ENCODE measurements around the gene ASB4.

Gene ASB4

GRCh38 chr7:95553939-95554338 is 68.2 kb downstream of the ASB4 start:
- Histone ChIP-seq H2AFZ (ENCODE audit: low read length, unreplicated experiment) (no peak overlapping the region), H3K4me1 (ENCODE audit: control insufficient read depth, insufficient read depth, low read length, unreplicated experiment) (peaks cover 19% of the 10 kb centered on the region), H3K4me3 (ENCODE audit: low read depth, low read length) (no peak overlapping the region), H3K36me3 (ENCODE audit: insufficient read depth, low read length) (no peaks in the 10 kb centered on the region), H3K27ac (ENCODE audit: low read depth, low read length) (no peak overlapping the region), H3K27me3 (ENCODE audit: insufficient read depth, low read length) (no peaks in the 10 kb centered on the region), H3K79me2 (ENCODE audit: control insufficient read depth, insufficient read depth, low read length, unreplicated experiment) (no peaks in the 10 kb centered on the region)

DNA sequence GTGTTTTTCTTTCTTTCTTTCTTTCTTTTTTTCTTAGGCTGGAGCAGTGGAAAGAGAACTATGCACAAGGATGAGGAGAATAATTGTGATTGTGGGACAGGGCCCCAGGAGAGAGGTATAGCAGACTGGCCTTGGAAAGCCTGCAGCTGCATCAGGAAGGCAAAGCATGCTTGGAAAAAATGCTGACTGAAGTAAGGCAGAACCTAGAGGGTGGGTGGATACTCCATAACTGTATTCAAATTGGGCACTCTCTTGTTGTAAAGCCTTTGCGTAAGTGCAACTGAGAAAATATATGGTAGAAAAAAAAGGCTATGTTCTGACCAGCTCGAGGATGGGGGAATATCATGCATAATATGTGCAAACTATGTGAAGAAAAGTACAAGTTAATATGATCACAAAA is 71.0 kb downstream of the ASB4 start:
- Histone ChIP-seq H3K4me1 (ENCODE audit: control insufficient read depth, insufficient read depth, low read length, unreplicated experiment) (no peaks in the 10 kb centered on the region), H3K79me2 (ENCODE audit: control insufficient read depth, insufficient read depth, low read length, unreplicated experiment) (no peaks in the 10 kb centered on the region), H3K27ac (ENCODE audit: low read depth, low read length) (no peak overlapping the region), H3K36me3 (ENCODE audit: insufficient read depth, low read length) (no peaks in the 10 kb centered on the region), H3K4me3 (ENCODE audit: low read depth, low read length) (no peak overlapping the region), H2AFZ (ENCODE audit: low read length, unreplicated experiment) (no peak overlapping the region), H3K27me3 (ENCODE audit: insufficient read depth, low read length) (no peaks in the 10 kb centered on the region)

DNA sequence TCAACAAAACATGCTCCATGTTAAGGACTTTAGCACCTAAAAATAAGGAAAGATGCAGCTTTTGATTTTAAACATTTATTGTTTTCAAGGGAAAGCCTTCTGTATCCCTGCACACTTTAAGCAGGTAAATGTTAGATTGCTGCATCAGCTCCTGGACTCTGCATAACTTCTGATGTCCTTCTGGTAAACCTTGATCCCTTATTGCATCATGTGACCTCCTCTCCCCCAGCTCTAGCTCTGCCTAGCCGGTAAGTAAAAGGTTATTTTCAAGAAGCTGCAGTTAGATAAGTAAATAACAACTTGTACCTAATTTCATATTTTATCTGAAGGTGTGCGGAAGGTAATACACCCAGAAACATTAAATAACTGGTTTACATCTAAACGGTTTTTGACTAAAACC is 73.1 kb downstream of the ASB4 start:
- no peak overlapping the region for H2AFZ ChIP-seq (ENCODE audit: low read length, unreplicated experiment)
- no peaks in the 10 kb centered on the region for H3K4me1 ChIP-seq (ENCODE audit: control insufficient read depth, insufficient read depth, low read length, unreplicated experiment)
- H3K27ac ChIP-seq (ENCODE audit: low read depth, low read length) = no peak overlapping the region
- H3K79me2 ChIP-seq (ENCODE audit: control insufficient read depth, insufficient read depth, low read length, unreplicated experiment) = no peaks in the 10 kb centered on the region
- H3K4me3 ChIP-seq (ENCODE audit: low read depth, low read length) = no peak overlapping the region
- H3K36me3 ChIP-seq (ENCODE audit: insufficient read depth, low read length) = no peaks in the 10 kb centered on the region
- no peaks in the 10 kb centered on the region for H3K27me3 ChIP-seq (ENCODE audit: insufficient read depth, low read length)

DNA sequence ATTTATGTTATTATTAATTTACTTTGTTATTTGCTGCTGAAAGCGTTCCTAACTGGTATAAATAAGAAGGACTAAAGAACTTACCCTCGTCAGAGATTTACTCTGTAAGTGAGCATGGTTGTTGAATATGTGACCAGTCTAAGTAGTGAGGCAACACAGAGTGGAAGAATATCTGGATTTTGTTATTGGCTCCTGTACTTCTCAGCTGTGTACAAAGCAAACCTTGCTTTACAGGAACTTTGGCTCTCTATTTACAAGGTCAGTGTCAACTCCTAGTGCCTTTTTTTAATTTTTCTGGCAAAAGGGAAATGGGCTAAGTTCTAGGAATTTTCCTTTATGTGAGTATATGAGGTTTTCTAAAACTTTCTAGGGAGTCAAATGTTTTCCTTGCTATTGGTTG is 74.9 kb downstream of the ASB4 start:
- H3K27ac ChIP-seq (ENCODE audit: low read depth, low read length) = no peak overlapping the region
- H3K36me3 ChIP-seq (ENCODE audit: insufficient read depth, low read length) = no peaks in the 10 kb centered on the region
- no peaks in the 10 kb centered on the region for H3K27me3 ChIP-seq (ENCODE audit: insufficient read depth, low read length)
- H3K79me2 ChIP-seq (ENCODE audit: control insufficient read depth, insufficient read depth, low read length, unreplicated experiment) = no peaks in the 10 kb centered on the region
- H2AFZ ChIP-seq (ENCODE audit: low read length, unreplicated experiment) = no peak overlapping the region
- H3K4me3 ChIP-seq (ENCODE audit: low read depth, low read length) = no peak overlapping the region
- H3K4me1 ChIP-seq (ENCODE audit: control insufficient read depth, insufficient read depth, low read length, unreplicated experiment) = no peaks in the 10 kb centered on the region

DNA sequence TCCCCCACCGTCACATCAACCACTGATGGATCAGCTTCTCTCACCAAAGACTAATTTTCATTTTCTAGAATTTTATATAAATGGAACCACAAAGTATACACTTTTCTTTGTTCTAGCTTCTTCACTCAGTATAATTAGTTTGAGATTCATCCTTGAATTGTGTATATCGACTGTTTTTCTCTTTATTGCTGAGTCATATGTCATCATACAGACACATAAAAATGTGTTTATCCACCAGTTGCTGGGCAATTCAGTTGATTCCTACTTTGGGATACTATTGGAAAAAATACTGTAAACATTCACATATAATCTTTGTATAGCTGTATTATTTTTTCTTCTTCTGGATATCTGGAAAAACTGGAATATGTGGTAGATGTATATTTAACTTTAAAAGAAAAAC is 84.0 kb downstream of the ASB4 start:
- Histone ChIP-seq H3K79me2 (ENCODE audit: control insufficient read depth, insufficient read depth, low read length, unreplicated experiment) (no peaks in the 10 kb centered on the region), H3K4me3 (ENCODE audit: low read depth, low read length) (no peak overlapping the region), H3K36me3 (ENCODE audit: insufficient read depth, low read length) (no peaks in the 10 kb centered on the region), H3K27ac (ENCODE audit: low read depth, low read length) (no peak overlapping the region), H3K4me1 (ENCODE audit: control insufficient read depth, insufficient read depth, low read length, unreplicated experiment) (no peaks in the 10 kb centered on the region), H2AFZ (ENCODE audit: low read length, unreplicated experiment) (no peak overlapping the region), H3K27me3 (ENCODE audit: insufficient read depth, low read length) (no peaks in the 10 kb centered on the region)

GRCh38 chr7:95577137-95577536 is 91.4 kb downstream of the ASB4 start:
- H2AFZ ChIP-seq (ENCODE audit: low read length, unreplicated experiment) = no peak overlapping the region
- no peaks in the 10 kb centered on the region for H3K4me1 ChIP-seq (ENCODE audit: control insufficient read depth, insufficient read depth, low read length, unreplicated experiment)
- no peaks in the 10 kb centered on the region for H3K36me3 ChIP-seq (ENCODE audit: insufficient read depth, low read length)
- H3K27me3 ChIP-seq (ENCODE audit: insufficient read depth, low read length) = no peaks in the 10 kb centered on the region
- no peak overlapping the region for H3K27ac ChIP-seq (ENCODE audit: low read depth, low read length)
- H3K79me2 ChIP-seq (ENCODE audit: control insufficient read depth, insufficient read depth, low read length, unreplicated experiment) = no peaks in the 10 kb centered on the region
- no peak overlapping the region for H3K4me3 ChIP-seq (ENCODE audit: low read depth, low read length)

- Histone ChIP-seq H3K27ac (ENCODE audit: low read depth, low read length) (no peak overlapping the region), H3K27me3 (ENCODE audit: insufficient read depth, low read length) (no peaks in the 10 kb centered on the region)
These were observed 92.6 kb downstream of the ASB4 start for GRCh38 chr7:95578299-95578855.

DNA sequence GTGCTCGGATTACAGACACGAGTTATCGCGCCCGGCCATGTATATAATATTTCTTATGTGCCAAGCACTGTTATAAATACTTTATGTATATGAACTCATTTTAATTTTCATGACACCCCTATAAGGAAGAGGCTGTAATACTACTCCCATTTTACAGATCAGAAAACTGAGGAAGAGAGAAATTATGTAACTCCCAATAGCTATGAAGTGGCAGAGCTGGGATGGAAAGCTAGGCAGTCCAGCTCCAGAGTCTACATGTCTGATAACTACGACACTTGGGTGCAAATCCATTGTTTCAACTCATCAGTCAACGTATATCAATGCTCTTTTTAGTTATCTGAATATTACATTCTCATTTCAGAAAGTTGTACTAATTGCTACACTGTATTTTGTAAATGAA is 93.6 kb downstream of the ASB4 start:
- Histone ChIP-seq H3K4me1 (ENCODE audit: control insufficient read depth, insufficient read depth, low read length, unreplicated experiment) (no peaks in the 10 kb centered on the region), H3K27me3 (ENCODE audit: insufficient read depth, low read length) (no peaks in the 10 kb centered on the region), H3K36me3 (ENCODE audit: insufficient read depth, low read length) (no peaks in the 10 kb centered on the region)

More at GRCh38 chr7:95578299-95578855, 92.6 kb downstream of the ASB4 start:
- no peak overlapping the region for H2AFZ ChIP-seq (ENCODE audit: low read length, unreplicated experiment)
- H3K4me1 ChIP-seq (ENCODE audit: control insufficient read depth, insufficient read depth, low read length, unreplicated experiment) = no peaks in the 10 kb centered on the region
- no peak overlapping the region for H3K4me3 ChIP-seq (ENCODE audit: low read depth, low read length)
- no peaks in the 10 kb centered on the region for H3K36me3 ChIP-seq (ENCODE audit: insufficient read depth, low read length)
- H3K79me2 ChIP-seq (ENCODE audit: control insufficient read depth, insufficient read depth, low read length, unreplicated experiment) = no peaks in the 10 kb centered on the region

DNA sequence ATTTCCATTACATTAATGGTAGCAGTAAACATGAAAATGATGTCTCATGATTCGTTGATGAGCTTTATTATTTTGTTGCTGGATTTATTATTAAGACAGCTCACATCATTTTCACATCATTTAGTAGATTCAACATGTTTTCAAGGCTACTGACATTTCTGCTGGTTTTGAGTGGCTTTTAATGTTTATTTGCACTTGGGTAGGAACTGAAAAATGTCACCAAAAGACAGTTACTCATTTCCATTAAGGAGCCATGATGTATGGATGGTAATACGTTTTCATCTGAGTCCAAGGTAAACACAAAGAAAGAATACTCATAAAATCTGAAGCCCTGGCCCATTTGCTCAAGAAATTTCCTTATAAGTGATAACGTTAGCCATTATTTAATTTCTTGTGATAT is 95.7 kb downstream of the ASB4 start:
- Histone ChIP-seq H2AFZ (ENCODE audit: low read length, unreplicated experiment) (no peak overlapping the region), H3K27me3 (ENCODE audit: insufficient read depth, low read length) (no peaks in the 10 kb centered on the region), H3K4me1 (ENCODE audit: control insufficient read depth, insufficient read depth, low read length, unreplicated experiment) (no peaks in the 10 kb centered on the region), H3K27ac (ENCODE audit: low read depth, low read length) (no peak overlapping the region), H3K36me3 (ENCODE audit: insufficient read depth, low read length) (no peaks in the 10 kb centered on the region), H3K4me3 (ENCODE audit: low read depth, low read length) (no peak overlapping the region), H3K79me2 (ENCODE audit: control insufficient read depth, insufficient read depth, low read length, unreplicated experiment) (no peaks in the 10 kb centered on the region)

More for the DNA sequence above, 93.6 kb downstream of the ASB4 start:
- no peak overlapping the region for H3K27ac ChIP-seq (ENCODE audit: low read depth, low read length)
- no peak overlapping the region for H2AFZ ChIP-seq (ENCODE audit: low read length, unreplicated experiment)
- no peaks in the 10 kb centered on the region for H3K79me2 ChIP-seq (ENCODE audit: control insufficient read depth, insufficient read depth, low read length, unreplicated experiment)
- no peak overlapping the region for H3K4me3 ChIP-seq (ENCODE audit: low read depth, low read length)

- Histone ChIP-seq H3K4me1 (ENCODE audit: control insufficient read depth, insufficient read depth, low read length, unreplicated experiment) (no peaks in the 10 kb centered on the region), H3K27me3 (ENCODE audit: insufficient read depth, low read length) (no peaks in the 10 kb centered on the region), H3K27ac (ENCODE audit: low read depth, low read length) (no peak overlapping the region), H2AFZ (ENCODE audit: low read length, unreplicated experiment) (no peak overlapping the region), H3K79me2 (ENCODE audit: control insufficient read depth, insufficient read depth, low read length, unreplicated experiment) (no peaks in the 10 kb centered on the region), H3K36me3 (ENCODE audit: insufficient read depth, low read length) (no peaks in the 10 kb centered on the region), H3K4me3 (ENCODE audit: low read depth, low read length) (no peak overlapping the region)
These were observed 97.0 kb downstream of the ASB4 start for GRCh38 chr7:95582578-95583293.

GRCh38 chr7:95583834-95584621 is 98.3 kb downstream of the ASB4 start:
- Histone ChIP-seq H3K79me2 (ENCODE audit: control insufficient read depth, insufficient read depth, low read length, unreplicated experiment) (no peaks in the 10 kb centered on the region), H3K4me3 (ENCODE audit: low read depth, low read length) (no peak overlapping the region), H3K36me3 (ENCODE audit: insufficient read depth, low read length) (no peaks in the 10 kb centered on the region)

More at GRCh38 chr7:95583834-95584621, 98.3 kb downstream of the ASB4 start:
- Histone ChIP-seq H3K27ac (ENCODE audit: low read depth, low read length) (no peak overlapping the region), H3K27me3 (ENCODE audit: insufficient read depth, low read length) (no peaks in the 10 kb centered on the region), H2AFZ (ENCODE audit: low read length, unreplicated experiment) (no peak overlapping the region), H3K4me1 (ENCODE audit: control insufficient read depth, insufficient read depth, low read length, unreplicated experiment) (no peaks in the 10 kb centered on the region)

Measured in ACC112 (cell line).